ENCODE results near the gene EXT2. TPM values are rescaled to one million over a fixed set of nuclear protein-coding genes. Genes with fewer than 3 reads are reported as not detected.

Gene EXT2
- polyA plus RNA-seq, 1 of the 3 experiments (the other 2 are of a cell fraction): 92.9 TPM

DNA sequence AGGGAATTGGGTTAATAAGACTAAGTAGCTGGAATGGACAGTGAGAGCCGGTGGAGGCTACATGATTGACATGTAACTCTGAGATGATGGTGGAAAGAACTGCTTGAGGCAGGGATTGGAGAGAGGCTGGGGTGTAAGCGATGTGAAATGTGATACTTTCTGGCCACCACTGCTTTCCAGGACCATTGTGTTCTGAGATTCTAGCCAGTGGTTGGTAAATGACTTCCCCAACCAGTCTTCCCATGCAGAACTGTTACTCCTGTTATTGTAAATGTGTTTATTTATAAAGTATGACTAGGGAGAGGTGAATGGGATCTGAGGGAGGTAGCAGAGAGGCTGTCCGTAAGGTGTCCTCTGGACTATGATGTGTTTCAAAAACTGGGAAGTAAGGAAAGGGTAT is 18.1 kb downstream of the EXT2 start (continued):
- no peak for TF ChIP-seq REST (IDR thresholded peaks at IDR 0.05; ENCODE audit: low read depth, low read length)
- TF ChIP-seq, protein P1, sequence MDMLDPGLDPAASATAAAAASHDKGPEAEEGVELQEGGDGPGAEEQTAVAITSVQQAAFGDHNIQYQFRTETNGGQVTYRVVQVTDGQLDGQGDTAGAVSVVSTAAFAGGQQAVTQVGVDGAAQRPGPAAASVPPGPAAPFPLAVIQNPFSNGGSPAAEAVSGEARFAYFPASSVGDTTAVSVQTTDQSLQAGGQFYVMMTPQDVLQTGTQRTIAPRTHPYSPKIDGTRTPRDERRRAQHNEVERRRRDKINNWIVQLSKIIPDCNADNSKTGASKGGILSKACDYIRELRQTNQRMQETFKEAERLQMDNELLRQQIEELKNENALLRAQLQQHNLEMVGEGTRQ (IDR thresholded peaks at IDR 0.05; ENCODE audit: borderline replicate concordance, low read depth, low read length): no peak
- TF ChIP-seq, protein P2, sequence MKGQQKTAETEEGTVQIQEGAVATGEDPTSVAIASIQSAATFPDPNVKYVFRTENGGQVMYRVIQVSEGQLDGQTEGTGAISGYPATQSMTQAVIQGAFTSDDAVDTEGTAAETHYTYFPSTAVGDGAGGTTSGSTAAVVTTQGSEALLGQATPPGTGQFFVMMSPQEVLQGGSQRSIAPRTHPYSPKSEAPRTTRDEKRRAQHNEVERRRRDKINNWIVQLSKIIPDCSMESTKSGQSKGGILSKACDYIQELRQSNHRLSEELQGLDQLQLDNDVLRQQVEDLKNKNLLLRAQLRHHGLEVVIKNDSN (IDR thresholded peaks at IDR 0.05; ENCODE audit: borderline replicate concordance, low read depth): no peak
- TF ChIP-seq TCF12 (IDR thresholded peaks at IDR 0.05): no peak
- TF ChIP-seq POLR2AphosphoS5 (IDR thresholded peaks at IDR 0.05; ENCODE audit: low read depth, low read length): no peak

GRCh38 chr11:44116234-44116830 is 20.9 kb downstream of the EXT2 start:
- CTCF ChIA-PET: interaction anchor here (0.8 to 5.7 kb wide), 4 partner anchors 12 to 169 kb away, joined by 3 to 31 read pairs (median 4); partner anchors contain the start of gene EXT2
- H3K9me2 ChIP-seq: no peaks in the 10 kb centered on the region
- POLR2A ChIA-PET: no interaction called here
- no peak overlapping the region for H3K27ac ChIP-seq (ENCODE audit: low read depth in 2 of 2, low read length in 1 of 2)
- H3K9ac ChIP-seq: no peak overlapping the region
- TF ChIP-seq IRF3 (IDR thresholded peaks at IDR 0.05; ENCODE audit: low read depth, low read length): no peak
- no peak for TF ChIP-seq SMC3 (IDR thresholded peaks at IDR 0.05; ENCODE audit: low read depth, low read length)
- no peak for TF ChIP-seq ELF1 (IDR thresholded peaks at IDR 0.05)
- TF ChIP-seq RXRA (IDR thresholded peaks at IDR 0.05; ENCODE audit: borderline replicate concordance, low read depth): no peak
- TF ChIP-seq FOSL2 (IDR thresholded peaks at IDR 0.05; ENCODE audit: borderline replicate concordance, low read depth): no peak
- TF ChIP-seq, protein P3, sequence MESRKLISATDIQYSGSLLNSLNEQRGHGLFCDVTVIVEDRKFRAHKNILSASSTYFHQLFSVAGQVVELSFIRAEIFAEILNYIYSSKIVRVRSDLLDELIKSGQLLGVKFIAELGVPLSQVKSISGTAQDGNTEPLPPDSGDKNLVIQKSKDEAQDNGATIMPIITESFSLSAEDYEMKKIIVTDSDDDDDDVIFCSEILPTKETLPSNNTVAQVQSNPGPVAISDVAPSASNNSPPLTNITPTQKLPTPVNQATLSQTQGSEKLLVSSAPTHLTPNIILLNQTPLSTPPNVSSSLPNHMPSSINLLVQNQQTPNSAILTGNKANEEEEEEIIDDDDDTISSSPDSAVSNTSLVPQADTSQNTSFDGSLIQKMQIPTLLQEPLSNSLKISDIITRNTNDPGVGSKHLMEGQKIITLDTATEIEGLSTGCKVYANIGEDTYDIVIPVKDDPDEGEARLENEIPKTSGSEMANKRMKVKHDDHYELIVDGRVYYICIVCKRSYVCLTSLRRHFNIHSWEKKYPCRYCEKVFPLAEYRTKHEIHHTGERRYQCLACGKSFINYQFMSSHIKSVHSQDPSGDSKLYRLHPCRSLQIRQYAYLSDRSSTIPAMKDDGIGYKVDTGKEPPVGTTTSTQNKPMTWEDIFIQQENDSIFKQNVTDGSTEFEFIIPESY (IDR thresholded peaks at IDR 0.05; ENCODE audit: borderline replicate concordance, low read depth): no peak
- no peak for TF ChIP-seq MXI1 (IDR thresholded peaks at IDR 0.05; ENCODE audit: low read depth, low read length)
- TF ChIP-seq TAF1 (IDR thresholded peaks at IDR 0.05; ENCODE audit: borderline replicate concordance, low read depth, low read length): no peak
- no peak for DNase-seq
- no peaks in the 10 kb centered on the region for H3K9me3 ChIP-seq
- H2AFZ ChIP-seq (ENCODE audit: low read depth): no peak overlapping the region
- H3K4me3 ChIP-seq (ENCODE audit: low read depth in 2 of 2, low read length in 1 of 2): no peak overlapping the region
- H3K36me3 ChIP-seq (replicated peaks in 1 of 2; ENCODE audit: control insufficient read depth in 1 of 2, insufficient read depth in 2 of 2, low read length in 1 of 2): peaks cover 22 to 43% of the 10 kb centered on the region in 2 experiments
- peaks cover 8% of the 10 kb centered on the region for H3F3A ChIP-seq (replicated peaks; ENCODE audit: insufficient read depth)
- peaks cover 10% of the 10 kb centered on the region; the same call in 1 of the 2 replicates for H4K20me1 ChIP-seq (ENCODE audit: insufficient read depth)
- peaks cover 12% of the 10 kb centered on the region in 2 experiments; a peak in 3 of 4 replicates for H3K4me1 ChIP-seq (ENCODE audit: control insufficient read depth in 1 of 2, insufficient read depth in 2 of 2, low read depth in 1 of 2, low read length in 1 of 2)
- no peak overlapping the region for H3K4me2 ChIP-seq
- no peaks in the 10 kb centered on the region for H3K27me3 ChIP-seq (ENCODE audit: insufficient read depth)
- WGBS (ENCODE audit: low lambda C conversion rate): 99% methylated on average over 3 of the region's 3 CpGs
- no peaks in the 10 kb centered on the region for H3K79me2 ChIP-seq (ENCODE audit: insufficient read depth)
